OCI-LY7 (cell line): Measurements from ENCODE around the gene TET3. TPM values are rescaled to one million over a fixed set of nuclear protein-coding genes. Genes with fewer than 3 reads are reported as not detected.

Experiments
- BruUV-seq: library from RNA; stranded (reverse); fragments of 400-500 nt; replicated peaks from 2 replicates; lab custom pipeline; 2021; lab: Mats Ljungman, UMichigan
- CTCF ChIA-PET: fragments of 300-600 bp; sonication (Branson Sonifier 250); formaldehyde crosslinking; loops from one replicate; lab custom pipeline; 2022; ENCODE audit warnings: antibody characterized with exemption; ENCODE audit not compliant: unreplicated experiment; lab: Charles Lee
- POLR2A ChIA-PET: fragments of 300-600 bp; sonication (Branson Sonifier 250); formaldehyde crosslinking; loops from one replicate; lab custom pipeline; 2022; ENCODE audit warnings: antibody characterized with exemption; lab: Charles Lee
- DNase-seq: peaks from one replicate; pipeline ENCODE4 v3.0.0-alpha.2; 2015; ENCODE audit warnings: low spot score
- H2AFZ ChIP-seq: fragments of 200-600 bp; sonication (generic), shearing (Covaris generic); 2 replicates; pipeline ENCODE4 v1.6.1; 2014; ENCODE audit warnings: mild to moderate bottlenecking, antibody characterized with exemption, low read length, moderate library complexity
- H3K27ac ChIP-seq: fragments of 200-600 bp; sonication (generic); 2 replicates; pipeline ENCODE4 v1.5.1; 2014; ENCODE audit warnings: mixed run types, low read depth, mild to moderate bottlenecking, moderate library complexity, low read length, inconsistent platforms; ENCODE audit not compliant: poor library complexity, severe bottlenecking
- H3K36me3 ChIP-seq: fragments of 200-600 bp; sonication (generic); 2 replicates; pipeline ENCODE4 v1.6.1; 2014; ENCODE audit warnings: mild to moderate bottlenecking, antibody characterized with exemption, low read length, moderate library complexity, mixed read lengths; ENCODE audit not compliant: insufficient read depth
- H3K4me1 ChIP-seq: fragments of 200-600 bp; sonication (generic); 2 replicates; pipeline ENCODE4 v1.5.1; 2014; ENCODE audit warnings: mild to moderate bottlenecking, low read length; ENCODE audit not compliant: insufficient read depth, poor library complexity, severe bottlenecking
- H3K4me2 ChIP-seq: fragments of 200-600 bp; sonication (generic); 2 replicates; pipeline ENCODE4 v1.6.1; 2014; ENCODE audit warnings: mild to moderate bottlenecking, low read length
- H3K4me3 ChIP-seq: fragments of 200-600 bp; sonication (generic); 2 replicates; pipeline ENCODE4 v1.5.1; 2014; ENCODE audit warnings: mild to moderate bottlenecking, low read depth, low read length; ENCODE audit not compliant: poor library complexity, severe bottlenecking
- H3K79me2 ChIP-seq: fragments of 200-600 bp; sonication (generic); 2 replicates; pipeline ENCODE4 v1.6.1; 2016; ENCODE audit warnings: low read depth, mild to moderate bottlenecking, low read length, moderate library complexity, mixed read lengths; ENCODE audit not compliant: insufficient read depth
- H3K9me2 ChIP-seq: fragments of 200-600 bp; sonication (generic); 2 replicates; pipeline ENCODE4 v1.6.1; 2016; ENCODE audit warnings: mild to moderate bottlenecking, low read length, mixed read lengths; ENCODE audit not compliant: insufficient read depth
- H3K9me3 ChIP-seq: fragments of 200-600 bp; sonication (generic); 2 replicates; pipeline ENCODE4 v1.6.1; 2014; ENCODE audit warnings: mild to moderate bottlenecking, mixed run types, low read length, mixed read lengths
- H4K20me1 ChIP-seq: fragments of 200-600 bp; sonication (generic); 2 replicates; pipeline ENCODE4 v1.6.1; 2014; ENCODE audit warnings: mild to moderate bottlenecking, antibody characterized with exemption, low read length, moderate library complexity, mixed read lengths; ENCODE audit not compliant: insufficient read depth
- EZH2phosphoT487 ChIP-seq: fragments of 200-600 bp; sonication (generic); IDR thresholded peaks from 2 replicates; pipeline ENCODE4 v1.6.1; 2018; ENCODE audit warnings: low read depth, borderline replicate concordance, mild to moderate bottlenecking, mixed run types, antibody characterized with exemption, low read length, moderate library complexity, mixed read lengths
- intact Hi-C: fragments of 100-400 bp; cut with micrococcal nuclease; formaldehyde crosslinking; loops from one replicate; pipeline ENCODE4 v1.10.0; 2022; ENCODE audit not compliant: unreplicated experiment
- total RNA-seq, 2 experiments: library from RNA; depleted of rRNA in 1 of 2; stranded (reverse); fragments of >200 nt in 1 of 2; shearing (Covaris generic) in 1 of 2; gene quantifications; 2 replicates each; pipeline ENCODE4 v1.2.3, GENCODE V29; 2014 to 2022
- TF ChIP-seq, protein P1 (sequence below): fragments of 200-600 bp; sonication (generic); conservative IDR thresholded peaks from 2 replicates; pipeline ENCODE4 v1.5.1; 2014; ENCODE audit warnings: mild to moderate bottlenecking, antibody characterized with exemption, low read length, moderate library complexity, mixed read lengths

TET3 gene
- total RNA-seq, 2 experiments from 2014 or later: 14.7 to 25.2 TPM

DNA sequence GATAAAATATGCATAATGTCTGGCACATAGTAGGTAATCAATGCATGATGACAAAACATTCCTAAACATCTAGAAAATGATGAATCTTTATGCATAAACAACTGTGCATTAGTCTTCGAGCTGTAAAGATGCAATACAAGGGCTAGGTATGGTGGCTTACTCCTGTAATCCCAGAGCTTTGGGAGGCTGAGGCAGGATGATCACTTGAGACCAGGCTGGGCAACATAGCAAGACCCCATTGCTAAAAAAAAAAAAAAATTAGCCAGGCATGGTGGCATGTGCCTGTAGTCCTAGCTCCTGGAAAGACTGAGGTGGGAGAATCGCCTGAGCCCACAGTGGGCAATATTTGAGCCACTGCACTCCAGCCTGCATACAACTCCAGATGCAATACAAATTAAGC lies 5.3 kb downstream of the TET3 start:
- Histone ChIP-seq H4K20me1 (no peaks in the 10 kb centered on the region; the same call in 1 of the 2 replicates), H3K4me1 (peaks cover 39% of the 10 kb centered on the region), H3K9me3 (peaks cover 6% of the 10 kb centered on the region; the same call in 1 of the 2 replicates), H3K36me3 (peaks cover 77% of the 10 kb centered on the region), H3K27ac (no peak overlapping the region), H3K4me2 (no peak overlapping the region), H3K79me2 (peaks cover 75% of the 10 kb centered on the region), H2AFZ (no peak overlapping the region), H3K9me2 (no peaks in the 10 kb centered on the region), H3K4me3 (no peak overlapping the region)
- no TSS peak for BruUV-seq
- ChIA-PET POLR2A (interaction anchor here (0.6 kb wide), 1 partner anchor 22 kb away, joined by 3 read pairs; no protein-coding TSS in a partner anchor), CTCF (no interaction called here)
- intact Hi-C loops: no loop called here
- no peak for DNase-seq
- TF ChIP-seq EZH2phosphoT487: no peak
- TF ChIP-seq, protein P1, sequence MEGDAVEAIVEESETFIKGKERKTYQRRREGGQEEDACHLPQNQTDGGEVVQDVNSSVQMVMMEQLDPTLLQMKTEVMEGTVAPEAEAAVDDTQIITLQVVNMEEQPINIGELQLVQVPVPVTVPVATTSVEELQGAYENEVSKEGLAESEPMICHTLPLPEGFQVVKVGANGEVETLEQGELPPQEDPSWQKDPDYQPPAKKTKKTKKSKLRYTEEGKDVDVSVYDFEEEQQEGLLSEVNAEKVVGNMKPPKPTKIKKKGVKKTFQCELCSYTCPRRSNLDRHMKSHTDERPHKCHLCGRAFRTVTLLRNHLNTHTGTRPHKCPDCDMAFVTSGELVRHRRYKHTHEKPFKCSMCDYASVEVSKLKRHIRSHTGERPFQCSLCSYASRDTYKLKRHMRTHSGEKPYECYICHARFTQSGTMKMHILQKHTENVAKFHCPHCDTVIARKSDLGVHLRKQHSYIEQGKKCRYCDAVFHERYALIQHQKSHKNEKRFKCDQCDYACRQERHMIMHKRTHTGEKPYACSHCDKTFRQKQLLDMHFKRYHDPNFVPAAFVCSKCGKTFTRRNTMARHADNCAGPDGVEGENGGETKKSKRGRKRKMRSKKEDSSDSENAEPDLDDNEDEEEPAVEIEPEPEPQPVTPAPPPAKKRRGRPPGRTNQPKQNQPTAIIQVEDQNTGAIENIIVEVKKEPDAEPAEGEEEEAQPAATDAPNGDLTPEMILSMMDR: no peak

DNA sequence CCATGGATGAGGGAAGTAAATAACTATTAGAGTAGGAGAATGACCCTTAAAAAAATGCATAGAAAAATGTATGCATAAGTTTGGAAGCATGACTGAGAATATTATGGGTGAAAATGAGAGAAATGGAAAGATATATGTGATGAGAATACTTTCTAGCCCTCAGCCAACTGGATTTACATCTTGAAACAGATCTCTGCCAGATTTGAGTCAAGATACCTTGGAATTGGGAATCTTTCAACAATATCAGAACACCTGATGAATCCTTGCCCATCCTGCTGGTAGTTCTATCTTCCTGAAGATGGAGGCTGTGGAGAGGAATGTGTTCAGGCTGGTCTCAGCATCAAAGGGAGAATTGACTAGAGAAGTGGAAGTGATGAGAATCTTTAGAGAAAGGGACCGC lies 5.8 kb downstream of the TET3 start:
- H3K9me2 ChIP-seq: no peaks in the 10 kb centered on the region
- TF ChIP-seq, protein P1: no peak
- no peak for TF ChIP-seq EZH2phosphoT487
- no peak overlapping the region for H3K4me2 ChIP-seq
- peaks cover 77% of the 10 kb centered on the region for H3K36me3 ChIP-seq
- peaks cover 39% of the 10 kb centered on the region for H3K4me1 ChIP-seq
- H2AFZ ChIP-seq: no peak overlapping the region
- H3K27ac ChIP-seq: no peak overlapping the region
- no TSS peak for BruUV-seq
- H3K4me3 ChIP-seq: no peak overlapping the region
- peaks cover 81% of the 10 kb centered on the region for H3K79me2 ChIP-seq
- H3K9me3 ChIP-seq: peaks cover 6% of the 10 kb centered on the region; the same call in 1 of the 2 replicates
- CTCF ChIA-PET: no interaction called here
- POLR2A ChIA-PET: no interaction called here
- intact Hi-C loops: no loop called here
- no peaks in the 10 kb centered on the region; the same call in 1 of the 2 replicates for H4K20me1 ChIP-seq
- no peak for DNase-seq

DNA sequence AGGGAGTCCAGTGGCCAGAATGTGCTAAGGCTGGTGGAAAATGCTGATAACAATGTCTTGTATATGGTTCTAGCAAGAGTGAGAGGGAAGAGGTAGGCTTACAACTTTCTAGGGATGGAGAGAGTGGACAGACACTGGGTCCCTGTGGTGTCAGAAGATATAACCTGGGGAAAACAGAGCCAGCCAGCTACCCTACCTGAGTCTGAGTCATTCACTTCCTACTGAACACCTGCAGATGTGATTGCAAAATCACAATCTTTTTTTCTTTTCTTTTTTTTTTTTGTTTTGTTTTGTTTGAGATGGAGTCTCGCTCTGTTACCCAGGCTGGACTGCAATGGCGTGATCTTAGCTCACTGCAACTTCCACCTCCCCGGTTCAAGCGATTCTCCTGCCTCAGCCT lies 7.3 kb downstream of the TET3 start:
- no peak for TF ChIP-seq EZH2phosphoT487
- TF ChIP-seq, protein P1: no peak
- no peak for DNase-seq
- Histone ChIP-seq H3K9me3 (peaks cover 6% of the 10 kb centered on the region; the same call in 1 of the 2 replicates), H4K20me1 (peaks cover 3% of the 10 kb centered on the region; the same call in 1 of the 2 replicates), H3K4me2 (no peak overlapping the region), H3K27ac (no peak overlapping the region), H3K9me2 (no peaks in the 10 kb centered on the region), H3K79me2 (peaks cover 80% of the 10 kb centered on the region), H3K4me1 (peaks cover 25% of the 10 kb centered on the region), H3K4me3 (no peak overlapping the region), H3K36me3 (peaks cover 67% of the 10 kb centered on the region), H2AFZ (no peak overlapping the region)
- BruUV-seq: no TSS peak
- intact Hi-C loops: no loop called here
- POLR2A ChIA-PET: interaction anchor here (0.6 to 0.7 kb wide), 2 partner anchors 52 to 88 kb away, joined by 3 to 4 read pairs; no protein-coding TSS in a partner anchor
- CTCF ChIA-PET: no interaction called here
